ENCODE measurements around the gene FBXW5. TPM values are rescaled to one million over a fixed set of nuclear protein-coding genes. Genes with fewer than 3 reads are reported as not detected.

The FBXW5 gene
- polyA plus RNA-seq, 1 donor from 2014 or later = 138 TPM

DNA sequence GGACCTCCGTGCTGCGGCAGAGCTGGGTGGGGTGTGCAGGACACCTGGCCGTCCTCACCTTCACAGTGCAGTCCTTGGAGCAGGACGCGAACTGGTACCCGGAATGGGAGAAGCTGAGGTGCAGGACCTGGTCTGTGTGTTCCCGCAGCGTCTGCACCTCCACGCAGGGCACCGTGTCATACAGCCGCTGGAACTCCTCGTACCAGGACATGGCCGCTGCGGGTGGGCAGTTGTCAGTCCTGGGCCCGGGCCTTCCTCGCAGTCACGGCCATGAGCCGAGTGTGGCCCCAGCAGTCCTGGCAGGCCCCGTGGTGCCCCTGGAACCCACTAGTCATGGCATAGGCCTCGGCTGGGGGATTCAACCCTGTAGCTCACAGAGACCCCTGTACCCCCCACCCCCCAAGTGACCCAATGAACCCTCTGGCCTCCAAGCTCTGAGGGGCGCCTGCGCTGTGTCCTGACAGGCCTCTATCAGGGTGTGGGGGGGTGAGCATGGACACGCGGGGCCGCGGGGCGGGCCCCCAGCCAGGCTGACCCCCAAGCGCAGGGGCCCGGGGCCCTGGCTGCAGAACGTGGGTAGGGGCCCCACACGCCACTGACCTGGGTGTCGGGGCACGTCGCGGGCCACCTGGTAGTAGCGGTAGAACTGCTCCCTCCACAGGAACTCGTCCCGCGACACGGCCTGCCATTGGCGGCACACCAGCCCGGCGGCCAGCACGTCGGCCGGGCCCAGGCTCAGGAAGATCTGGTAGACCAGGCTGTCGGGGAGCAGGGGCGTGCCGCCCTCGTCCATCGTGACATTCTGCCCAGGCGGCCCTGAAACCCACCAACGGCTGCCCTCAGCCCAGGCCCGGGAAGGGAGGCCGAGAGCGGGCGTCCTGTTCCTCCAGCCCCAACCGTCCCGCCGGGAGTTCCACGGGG lies 987 bp downstream of the FBXW5 start:
- Histone ChIP-seq H4K20me1 (ENCODE audit: insufficient read depth) (no peaks in the 10 kb centered on the region), H2AFZ (ENCODE audit: low read depth, low read length) (no peak overlapping the region), H3K9me3 (ENCODE audit: low read length) (no peaks in the 10 kb centered on the region), H3K27ac (ENCODE audit: low read length) (no peak overlapping the region), H3K9ac (ENCODE audit: low read length) (peak overlapping the region; percentile 74), H3K79me2 (replicated peaks; ENCODE audit: insufficient read depth, low read length) (peaks cover 8% of the 10 kb centered on the region), H3F3A (ENCODE audit: insufficient read depth, low read length, poor library complexity, severe bottlenecking) (no peaks in the 10 kb centered on the region), H3K27me3 (ENCODE audit: insufficient read depth, low read depth, low read length) (no peaks in the 10 kb centered on the region), H3K4me2 (ENCODE audit: low read length) (peak overlapping the region; percentile 44), H3K9me2 (ENCODE audit: insufficient read depth, low read length) (no peaks in the 10 kb centered on the region), H3K4me3 (ENCODE audit: low read length) (peak overlapping the region; percentile 97), H3K36me3 (ENCODE audit: insufficient read depth, low read length) (peaks cover 6% of the 10 kb centered on the region)
- TF ChIP-seq EZH2 (IDR thresholded peaks at IDR 0.05; ENCODE audit: borderline replicate concordance, insufficient read depth, low read length, poor library complexity, severe bottlenecking) = no peak

DNA sequence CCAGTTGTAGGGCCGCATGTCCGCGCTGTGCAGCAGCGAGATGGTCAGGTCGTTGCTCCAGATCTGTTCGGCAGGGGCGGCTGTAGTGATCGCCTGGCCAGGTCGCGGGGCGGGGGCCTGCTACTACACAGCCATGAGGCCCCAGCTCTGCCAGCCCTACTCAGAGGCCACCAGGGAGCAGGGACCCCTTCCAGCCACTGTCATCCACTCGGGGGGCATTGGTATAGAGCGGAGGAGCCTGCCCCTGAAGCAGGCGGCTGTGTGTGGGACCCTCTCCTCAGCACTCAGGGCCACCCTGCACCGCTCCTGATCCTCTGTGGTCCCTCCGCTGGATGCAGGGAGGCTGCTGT lies 1.7 kb downstream of the FBXW5 start:
- H3K9me2 ChIP-seq (ENCODE audit: insufficient read depth, low read length) = no peaks in the 10 kb centered on the region
- H3K27ac ChIP-seq (ENCODE audit: low read length) = no peak overlapping the region
- H3K27me3 ChIP-seq (ENCODE audit: insufficient read depth, low read depth, low read length) = no peaks in the 10 kb centered on the region
- no peak overlapping the region for H3K9ac ChIP-seq (ENCODE audit: low read length)
- peak overlapping the region; percentile 97 for H3K4me3 ChIP-seq (ENCODE audit: low read length)
- H3F3A ChIP-seq (ENCODE audit: insufficient read depth, low read length, poor library complexity, severe bottlenecking) = no peaks in the 10 kb centered on the region
- H3K79me2 ChIP-seq (replicated peaks; ENCODE audit: insufficient read depth, low read length) = peaks cover 8% of the 10 kb centered on the region
- no peaks in the 10 kb centered on the region for H3K9me3 ChIP-seq (ENCODE audit: low read length)
- no peak overlapping the region for H3K4me2 ChIP-seq (ENCODE audit: low read length)
- peaks cover 6% of the 10 kb centered on the region for H3K36me3 ChIP-seq (ENCODE audit: insufficient read depth, low read length)
- no peaks in the 10 kb centered on the region for H4K20me1 ChIP-seq (ENCODE audit: insufficient read depth)
- TF ChIP-seq MXI1 (conservative IDR thresholded peaks at IDR 0.05; ENCODE audit: poor library complexity, severe bottlenecking) (no peak), REST (IDR thresholded peaks at IDR 0.05; ENCODE audit: borderline replicate concordance) (no peak), POLR2AphosphoS5 (IDR thresholded peaks at IDR 0.05) (no peak), EZH2 (IDR thresholded peaks at IDR 0.05; ENCODE audit: borderline replicate concordance, insufficient read depth, low read length, poor library complexity, severe bottlenecking) (no peak), TAF1 (IDR thresholded peaks at IDR 0.05; ENCODE audit: low read depth) (no peak), RAD21 (conservative IDR thresholded peaks at IDR 0.05) (no peak), SMC3 (conservative IDR thresholded peaks at IDR 0.05; ENCODE audit: poor library complexity) (no peak), EP300 (conservative IDR thresholded peaks at IDR 0.05; ENCODE audit: poor library complexity, severe bottlenecking) (no peak)
- TF ChIP-seq, protein P1, sequence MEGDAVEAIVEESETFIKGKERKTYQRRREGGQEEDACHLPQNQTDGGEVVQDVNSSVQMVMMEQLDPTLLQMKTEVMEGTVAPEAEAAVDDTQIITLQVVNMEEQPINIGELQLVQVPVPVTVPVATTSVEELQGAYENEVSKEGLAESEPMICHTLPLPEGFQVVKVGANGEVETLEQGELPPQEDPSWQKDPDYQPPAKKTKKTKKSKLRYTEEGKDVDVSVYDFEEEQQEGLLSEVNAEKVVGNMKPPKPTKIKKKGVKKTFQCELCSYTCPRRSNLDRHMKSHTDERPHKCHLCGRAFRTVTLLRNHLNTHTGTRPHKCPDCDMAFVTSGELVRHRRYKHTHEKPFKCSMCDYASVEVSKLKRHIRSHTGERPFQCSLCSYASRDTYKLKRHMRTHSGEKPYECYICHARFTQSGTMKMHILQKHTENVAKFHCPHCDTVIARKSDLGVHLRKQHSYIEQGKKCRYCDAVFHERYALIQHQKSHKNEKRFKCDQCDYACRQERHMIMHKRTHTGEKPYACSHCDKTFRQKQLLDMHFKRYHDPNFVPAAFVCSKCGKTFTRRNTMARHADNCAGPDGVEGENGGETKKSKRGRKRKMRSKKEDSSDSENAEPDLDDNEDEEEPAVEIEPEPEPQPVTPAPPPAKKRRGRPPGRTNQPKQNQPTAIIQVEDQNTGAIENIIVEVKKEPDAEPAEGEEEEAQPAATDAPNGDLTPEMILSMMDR (IDR thresholded peaks at IDR 0.05; ENCODE audit: poor library complexity, severe bottlenecking) = no peak
- H2AFZ ChIP-seq (ENCODE audit: low read depth, low read length) = no peak overlapping the region
